Duodenal mucosa (tissue), 2 donors: ENCODE results near the gene RHOH.

Source experiments
- H3K27ac ChIP-seq: one replicate; pipeline ENCODE4 v1.7.0; 2013; ENCODE audit warnings: low read depth, low read length
- H3K27me3 ChIP-seq, 2 donors: one replicate each; pipeline ENCODE4 v1.7.0; 2013; ENCODE audit warnings: low read length in 2 of 2, control low read depth in 1 of 2; ENCODE audit not compliant: insufficient read depth in 2 of 2, control insufficient read depth in 1 of 2
- H3K36me3 ChIP-seq, 2 donors: one replicate each; pipeline ENCODE4 v1.7.0; 2013; ENCODE audit warnings: low read length in 2 of 2, control low read depth in 1 of 2; ENCODE audit not compliant: insufficient read depth in 2 of 2, control insufficient read depth in 1 of 2
- H3K4me1 ChIP-seq, 2 donors: one replicate each; pipeline ENCODE4 v1.7.0; 2013; ENCODE audit warnings: low read length in 2 of 2, control low read depth in 1 of 2; ENCODE audit not compliant: insufficient read depth in 2 of 2, control insufficient read depth in 1 of 2
- H3K4me3 ChIP-seq, 2 donors: one replicate each; pipeline ENCODE4 v1.7.0; 2013; ENCODE audit warnings: low read length in 2 of 2, low read depth in 1 of 2
- H3K9ac ChIP-seq, 2 donors: one replicate each; pipeline ENCODE4 v1.7.0; 2013; ENCODE audit warnings: low read length in 2 of 2, low read depth in 1 of 2
- H3K9me3 ChIP-seq, 2 donors: one replicate each; pipeline ENCODE4 v1.7.0; 2013; ENCODE audit warnings: low read length in 2 of 2, control low read depth in 1 of 2; ENCODE audit not compliant: control insufficient read depth in 1 of 2

Gene RHOH

GRCh38 chr4:40214661-40215418 lies 18.0 kb downstream of the RHOH start:
- Histone ChIP-seq H3K36me3 (no peaks in the 10 kb centered on the region), H3K27me3 (no peaks in the 10 kb centered on the region), H3K9ac (no peak overlapping the region), H3K4me1 (peaks cover 6% of the 10 kb centered on the region in 2 donors), H3K27ac (no peak overlapping the region), H3K4me3 (no peak overlapping the region), H3K9me3 (no peaks in the 10 kb centered on the region)

GRCh38 chr4:40216622-40217366 lies 20.0 kb downstream of the RHOH start:
- Histone ChIP-seq H3K36me3 (no peaks in the 10 kb centered on the region), H3K4me1 (peaks cover 6% of the 10 kb centered on the region in 2 donors), H3K27ac (no peak overlapping the region), H3K9ac (no peak overlapping the region), H3K9me3 (no peaks in the 10 kb centered on the region), H3K27me3 (no peaks in the 10 kb centered on the region), H3K4me3 (no peak overlapping the region)

- Histone ChIP-seq H3K27ac (no peak overlapping the region), H3K36me3 (no peaks in the 10 kb centered on the region), H3K4me1 (peaks cover 0 to 10% of the 10 kb centered on the region in 2 donors)
These were observed 24.9 kb downstream of the RHOH start for GRCh38 chr4:40221744-40222143.

GRCh38 chr4:40223343-40223742 lies 26.5 kb downstream of the RHOH start:
- Histone ChIP-seq H3K27me3 (no peaks in the 10 kb centered on the region), H3K27ac (no peak overlapping the region)

More at GRCh38 chr4:40221744-40222143, 24.9 kb downstream of the RHOH start:
- Histone ChIP-seq H3K4me3 (no peak overlapping the region), H3K9me3 (no peaks in the 10 kb centered on the region), H3K27me3 (no peaks in the 10 kb centered on the region), H3K9ac (no peak overlapping the region)

GRCh38 chr4:40224432-40224831 lies 27.6 kb downstream of the RHOH start:
- peaks cover 4 to 7% of the 10 kb centered on the region in 2 donors for H3K4me1 ChIP-seq
- H3K4me3 ChIP-seq, result no peak overlapping the region
- no peaks in the 10 kb centered on the region for H3K36me3 ChIP-seq
- H3K9ac ChIP-seq, result no peak overlapping the region
- no peak overlapping the region for H3K27ac ChIP-seq
- H3K9me3 ChIP-seq, result no peaks in the 10 kb centered on the region
- no peaks in the 10 kb centered on the region for H3K27me3 ChIP-seq

More at GRCh38 chr4:40223343-40223742, 26.5 kb downstream of the RHOH start:
- Histone ChIP-seq H3K4me1 (peaks cover 0 to 7% of the 10 kb centered on the region in 2 donors), H3K9me3 (no peaks in the 10 kb centered on the region), H3K36me3 (no peaks in the 10 kb centered on the region), H3K4me3 (no peak overlapping the region), H3K9ac (no peak overlapping the region)

GRCh38 chr4:40225497-40225896 lies 28.7 kb downstream of the RHOH start:
- Histone ChIP-seq H3K9me3 (no peaks in the 10 kb centered on the region), H3K36me3 (no peaks in the 10 kb centered on the region), H3K4me1 (peaks cover 4 to 7% of the 10 kb centered on the region in 2 donors), H3K4me3 (no peak overlapping the region), H3K27ac (no peak overlapping the region), H3K27me3 (no peaks in the 10 kb centered on the region), H3K9ac (no peak overlapping the region)

- H3K36me3 ChIP-seq, result no peaks in the 10 kb centered on the region
- no peaks in the 10 kb centered on the region for H3K27me3 ChIP-seq
- H3K4me1 ChIP-seq, result peaks cover 7 to 9% of the 10 kb centered on the region in 2 donors
- H3K9ac ChIP-seq, result no peak overlapping the region
- no peak overlapping the region for H3K27ac ChIP-seq
- H3K9me3 ChIP-seq, result no peaks in the 10 kb centered on the region
- no peak overlapping the region for H3K4me3 ChIP-seq
These were observed 30.5 kb downstream of the RHOH start for GRCh38 chr4:40227284-40227683.

- H3K9ac ChIP-seq, result no peak overlapping the region
- H3K4me1 ChIP-seq, result peaks cover 7 to 12% of the 10 kb centered on the region in 2 donors
- no peaks in the 10 kb centered on the region for H3K9me3 ChIP-seq
- no peak overlapping the region for H3K4me3 ChIP-seq
- H3K27ac ChIP-seq, result no peak overlapping the region
- H3K27me3 ChIP-seq, result no peaks in the 10 kb centered on the region
- H3K36me3 ChIP-seq, result no peaks in the 10 kb centered on the region
These were observed 31.9 kb downstream of the RHOH start for GRCh38 chr4:40228497-40229365.

GRCh38 chr4:40231316-40231863 lies 34.6 kb downstream of the RHOH start:
- Histone ChIP-seq H3K4me1 (peaks cover 7 to 8% of the 10 kb centered on the region in 2 donors), H3K27ac (no peak overlapping the region)

More at GRCh38 chr4:40231316-40231863, 34.6 kb downstream of the RHOH start:
- Histone ChIP-seq H3K9me3 (no peaks in the 10 kb centered on the region), H3K9ac (no peak overlapping the region), H3K36me3 (no peaks in the 10 kb centered on the region), H3K4me3 (no peak overlapping the region), H3K27me3 (no peaks in the 10 kb centered on the region)
